ENCODE results near the gene ANAPC4.

The ANAPC4 gene

DNA sequence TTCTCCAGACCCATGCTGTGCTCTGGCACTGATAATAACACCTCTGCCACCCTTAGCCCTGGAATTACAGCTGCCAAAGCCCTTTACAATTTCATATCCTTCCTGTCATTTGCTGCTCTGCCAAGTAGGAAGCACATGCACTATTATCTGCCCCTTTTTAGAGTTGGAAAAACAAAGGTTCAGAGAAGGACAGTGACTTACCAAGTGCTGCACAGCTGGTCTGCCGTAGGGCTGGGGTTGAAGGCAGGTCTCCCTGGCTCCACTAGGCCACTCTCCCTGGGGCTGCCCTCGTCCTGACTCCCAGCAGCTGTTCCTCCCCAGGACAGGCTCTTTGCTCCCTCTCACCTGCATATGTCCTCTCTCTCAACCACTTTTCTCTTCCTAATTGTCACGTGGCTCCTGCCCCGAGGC lies 73.4 kb downstream of the ANAPC4 start:
- TF ChIP-seq, protein P1, sequence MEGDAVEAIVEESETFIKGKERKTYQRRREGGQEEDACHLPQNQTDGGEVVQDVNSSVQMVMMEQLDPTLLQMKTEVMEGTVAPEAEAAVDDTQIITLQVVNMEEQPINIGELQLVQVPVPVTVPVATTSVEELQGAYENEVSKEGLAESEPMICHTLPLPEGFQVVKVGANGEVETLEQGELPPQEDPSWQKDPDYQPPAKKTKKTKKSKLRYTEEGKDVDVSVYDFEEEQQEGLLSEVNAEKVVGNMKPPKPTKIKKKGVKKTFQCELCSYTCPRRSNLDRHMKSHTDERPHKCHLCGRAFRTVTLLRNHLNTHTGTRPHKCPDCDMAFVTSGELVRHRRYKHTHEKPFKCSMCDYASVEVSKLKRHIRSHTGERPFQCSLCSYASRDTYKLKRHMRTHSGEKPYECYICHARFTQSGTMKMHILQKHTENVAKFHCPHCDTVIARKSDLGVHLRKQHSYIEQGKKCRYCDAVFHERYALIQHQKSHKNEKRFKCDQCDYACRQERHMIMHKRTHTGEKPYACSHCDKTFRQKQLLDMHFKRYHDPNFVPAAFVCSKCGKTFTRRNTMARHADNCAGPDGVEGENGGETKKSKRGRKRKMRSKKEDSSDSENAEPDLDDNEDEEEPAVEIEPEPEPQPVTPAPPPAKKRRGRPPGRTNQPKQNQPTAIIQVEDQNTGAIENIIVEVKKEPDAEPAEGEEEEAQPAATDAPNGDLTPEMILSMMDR (IDR thresholded peaks at IDR 0.05) = no peak

DNA sequence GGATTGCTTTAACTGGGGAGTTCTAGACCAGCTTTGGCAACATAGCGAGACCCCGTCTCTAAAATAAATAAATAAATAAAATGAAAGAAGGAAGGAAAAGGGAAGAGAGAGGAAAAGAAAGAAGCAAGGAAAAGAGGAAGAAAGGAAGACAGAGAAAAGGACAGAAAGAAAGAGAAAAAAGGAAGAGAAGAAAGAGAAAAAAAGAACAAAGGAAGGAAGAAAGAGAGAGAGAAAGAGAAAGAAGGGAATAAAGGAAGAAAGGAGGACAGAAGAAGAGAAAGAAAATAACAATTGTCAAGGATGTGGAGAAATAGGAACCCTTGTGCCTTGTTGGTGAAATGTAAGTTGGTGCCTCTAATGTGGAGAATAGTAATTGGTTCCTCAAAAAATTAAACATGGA lies 74.6 kb downstream of the ANAPC4 start:
- TF ChIP-seq, protein P1 (IDR thresholded peaks at IDR 0.05) = no peak

DNA sequence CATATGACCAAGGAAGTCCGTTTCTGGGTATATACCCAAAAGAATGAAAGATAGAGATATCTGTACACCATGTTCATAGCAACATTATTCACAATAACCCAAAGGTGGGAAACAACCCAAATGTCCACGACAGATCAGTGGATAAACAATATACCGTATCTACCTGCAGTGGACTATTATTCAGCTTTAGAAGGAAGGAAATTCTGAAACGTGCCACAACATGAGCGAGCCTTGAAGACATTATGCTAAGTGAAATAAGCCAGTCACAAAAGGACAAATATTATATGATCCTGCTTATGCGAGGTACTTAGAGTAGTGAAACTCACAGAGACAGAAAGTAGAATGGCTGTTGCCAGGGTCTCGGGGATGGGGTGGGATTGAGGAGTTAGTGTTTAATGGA lies 75.0 kb downstream of the ANAPC4 start:
- TF ChIP-seq, protein P1 (IDR thresholded peaks at IDR 0.05) = no peak

DNA sequence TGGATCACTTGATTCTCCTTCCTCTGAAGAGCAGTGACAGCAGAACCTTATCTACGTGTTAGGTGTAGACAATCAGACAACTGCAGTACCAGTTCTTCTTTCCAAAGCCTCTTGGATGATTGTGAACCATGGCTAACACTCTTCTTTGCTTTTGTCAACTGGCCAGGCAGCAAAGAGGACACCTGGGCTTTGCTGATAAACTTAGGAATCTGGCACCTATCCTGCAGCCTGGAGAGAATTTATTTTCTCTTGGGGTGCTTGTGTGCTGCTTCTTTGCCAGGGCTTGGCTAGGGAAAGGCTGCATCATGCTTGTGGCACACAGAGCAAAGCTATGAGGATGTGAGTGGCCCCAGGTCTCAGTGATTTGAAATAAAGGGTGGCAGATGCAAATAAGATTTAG lies 77.4 kb downstream of the ANAPC4 start:
- TF ChIP-seq, protein P1 (IDR thresholded peaks at IDR 0.05) = no peak

DNA sequence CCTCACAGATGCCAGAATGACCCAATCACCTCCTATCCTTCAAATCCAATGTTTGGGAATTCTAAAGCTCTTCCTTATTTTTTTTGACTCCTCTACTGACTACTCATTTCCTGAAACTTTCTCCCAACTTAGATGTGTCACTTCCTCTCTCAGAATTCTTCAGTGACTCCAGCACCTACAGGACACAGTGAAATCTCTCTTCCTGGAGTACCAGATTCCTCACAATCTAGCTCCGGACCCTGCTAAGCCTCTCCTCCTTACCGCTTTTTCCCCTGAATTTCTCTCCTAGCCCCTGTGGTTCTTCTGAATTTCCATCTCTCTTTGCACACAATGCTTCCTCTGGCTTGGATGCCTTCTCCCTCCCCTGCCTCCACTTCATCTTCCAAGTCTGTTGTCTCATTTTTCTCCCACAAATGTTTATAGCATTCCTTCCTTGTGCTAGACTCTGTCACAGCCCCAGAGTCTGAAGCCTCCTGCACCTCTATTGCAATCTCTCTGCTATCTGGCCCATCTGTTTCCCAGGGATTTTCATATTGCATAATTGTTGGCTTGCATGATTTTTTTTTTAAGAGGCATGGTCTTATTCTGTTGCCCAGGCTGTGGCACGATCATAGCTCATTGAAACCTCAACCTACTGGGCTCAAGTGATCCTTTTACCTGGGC lies 80.1 kb downstream of the ANAPC4 start:
- TF ChIP-seq, protein P1 (IDR thresholded peaks at IDR 0.05) = no peak

DNA sequence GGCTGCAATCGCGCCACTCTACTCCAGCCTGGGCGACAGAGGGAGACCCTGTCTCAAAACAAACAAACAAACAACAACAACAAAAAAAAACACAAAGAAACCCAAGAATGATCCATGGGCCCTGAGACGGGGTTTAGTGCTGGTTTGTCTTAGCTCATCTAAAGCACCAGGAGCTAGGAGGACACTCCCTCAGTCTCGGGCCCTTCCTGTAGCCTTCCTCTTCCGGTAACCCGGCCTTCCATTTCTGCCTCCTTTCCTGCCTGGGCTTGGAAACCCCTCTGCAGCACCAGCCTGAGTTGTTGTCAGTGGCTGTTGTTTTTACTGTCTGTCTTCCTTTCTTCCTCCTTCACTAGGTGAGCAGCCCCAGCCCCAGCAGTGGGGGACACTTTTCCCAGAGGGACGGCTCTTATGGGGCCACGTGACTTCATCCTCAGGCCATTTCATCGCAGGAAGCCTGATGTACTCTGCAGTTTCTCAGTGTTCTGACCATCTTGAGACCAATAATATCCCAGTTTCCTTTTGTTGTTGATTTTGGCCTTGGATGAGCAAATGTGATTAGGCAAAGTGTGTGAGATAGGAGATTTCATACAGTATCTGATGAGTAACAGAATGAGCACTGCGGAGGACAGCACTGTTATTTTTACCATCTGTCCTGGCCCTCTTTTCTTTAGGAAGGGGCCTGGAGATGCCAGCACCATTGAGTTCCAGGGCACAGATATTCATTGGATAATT lies 90.1 kb downstream of the ANAPC4 start:
- TF ChIP-seq, protein P1 (IDR thresholded peaks at IDR 0.05) = no peak

DNA sequence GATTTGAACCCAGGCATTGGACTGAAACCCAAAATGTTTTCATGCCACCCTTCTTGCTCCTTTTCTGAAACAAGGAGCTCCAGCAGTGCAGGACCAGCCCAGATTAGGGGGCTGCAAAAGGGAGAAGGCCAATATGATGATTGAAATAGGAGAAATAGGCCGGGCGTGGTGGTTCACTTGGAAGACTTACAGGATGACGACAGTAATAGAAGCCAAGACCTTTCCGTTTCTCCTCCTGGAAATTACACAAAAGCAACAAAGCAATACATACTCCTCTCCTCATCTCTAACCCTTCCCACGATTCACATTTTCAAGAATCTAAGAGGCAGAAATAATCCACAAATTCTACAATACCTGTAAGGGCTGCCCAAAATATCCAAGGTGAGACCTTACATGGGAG lies 90.8 kb downstream of the ANAPC4 start:
- TF ChIP-seq, protein P1 (IDR thresholded peaks at IDR 0.05) = no peak

Measured in LNCAP (cell line).